GM12878 (cell line): ENCODE results near the gene ZMYND10. TPM values are rescaled to one million over a fixed set of nuclear protein-coding genes. Genes with fewer than 3 reads are reported as not detected.

Experiments used
- BCL3 ChIP-seq: IDR thresholded peaks from 2 replicates; pipeline ENCODE4 v1.6.1; 2011; ENCODE audit warnings: borderline replicate concordance, low read depth, mild to moderate bottlenecking, moderate library complexity, low read length; ENCODE audit not compliant: insufficient read depth, poor library complexity, severe bottlenecking
- BCLAF1 ChIP-seq: fragments of 450-650 bp; IDR thresholded peaks from 2 replicates; pipeline ENCODE4 v1.6.1; 2017; ENCODE audit warnings: antibody characterized with exemption, mild to moderate bottlenecking, moderate library complexity
- CEBPZ ChIP-seq: fragments of 150-350 bp; IDR thresholded peaks from 2 replicates; pipeline ENCODE4 v1.6.1; 2016; ENCODE audit warnings: low read depth, low read length
- EGR1 ChIP-seq, 2 experiments: IDR thresholded peaks; 1 replicate in 1 of 2; 2 replicates in 1 of 2; pipeline ENCODE4 v1.6.1; 2011 to 2012; ENCODE audit warnings: low read depth in 2 of 2, low read length in 2 of 2, borderline replicate concordance in 1 of 2, mild to moderate bottlenecking in 1 of 2, moderate library complexity in 1 of 2
- EP300 ChIP-seq, 2 experiments: fragments of 150-350 bp in 1 of 2; IDR thresholded peaks; 2 replicates each; pipeline ENCODE4 v1.6.1; 2011 to 2012; ENCODE audit warnings: low read depth in 2 of 2, low read length in 2 of 2, borderline replicate concordance in 1 of 2, improper control_type of control experiment in 1 of 2, inconsistent platforms in 1 of 2; ENCODE audit not compliant: control insufficient read depth in 1 of 2
- GATAD2B ChIP-seq: fragments of 450-650 bp; conservative IDR thresholded peaks from 2 replicates; pipeline ENCODE4 v1.6.1; 2017; ENCODE audit warnings: low read depth, mild to moderate bottlenecking, moderate library complexity
- HCFC1 ChIP-seq: fragments of 150-350 bp; IDR thresholded peaks from 2 replicates; pipeline ENCODE4 v1.6.1; 2014; ENCODE audit warnings: low read length
- HDAC6 ChIP-seq: fragments of 200-600 bp; sonication (generic); IDR thresholded peaks from one replicate; pipeline ENCODE4 v1.8.0; 2017; ENCODE audit warnings: antibody characterized with exemption; ENCODE audit not compliant: unreplicated experiment
- MEF2A ChIP-seq: IDR thresholded peaks from 2 replicates; pipeline ENCODE4 v1.6.1; 2011; ENCODE audit warnings: low read depth, mild to moderate bottlenecking, low read length, moderate library complexity; ENCODE audit not compliant: insufficient read depth
- MYC ChIP-seq: IDR thresholded peaks from 2 replicates; pipeline ENCODE4 v1.6.1; 2011; ENCODE audit warnings: mild to moderate bottlenecking, low read length, moderate library complexity, inconsistent platforms; ENCODE audit not compliant: insufficient read depth, insufficient replicate concordance, insufficient read length, severe bottlenecking
- RELA ChIP-seq: fragments of 450-650 bp; IDR thresholded peaks from 2 replicates; pipeline ENCODE4 v1.8.0; 2014; ENCODE audit warnings: borderline replicate concordance; ENCODE audit not compliant: partially characterized antibody
- SKIL ChIP-seq: fragments of 450-650 bp; IDR thresholded peaks from 2 replicates; pipeline ENCODE4 v1.6.1; 2017; ENCODE audit warnings: mild to moderate bottlenecking, low read depth, inconsistent platforms; ENCODE audit not compliant: poor library complexity, severe bottlenecking
- TBL1XR1 ChIP-seq: IDR thresholded peaks from 2 replicates; pipeline ENCODE4 v1.6.1; 2012; ENCODE audit warnings: low read depth, low read length, improper control_type of control experiment
- TCF3 ChIP-seq: IDR thresholded peaks from 2 replicates; pipeline ENCODE4 v1.6.1; 2012; ENCODE audit warnings: low read depth, mild to moderate bottlenecking, low read length, borderline replicate concordance; ENCODE audit not compliant: insufficient read depth
- polyA plus RNA-seq, 11 experiments: library from polyadenylated mRNA; depleted of rRNA in 4 of 11; unstranded in 6 of 11; stranded (reverse) in 5 of 11; fragments of >200 nt; fragmentation: Nextera tagmentation in 4 of 11; fragmentation: Illumina TruSeq in 1 of 11; extraction: Ambion mirVana in 4 of 11; extraction: Trizol in 1 of 11; gene quantifications; 1 replicate in 1 of 11; 2 replicates in 10 of 11; pipeline versions ENCODE4 v1.2.1 to v1.2.3, GENCODE V29; 2011 to 2016; ENCODE audit warnings: inconsistent platforms in 2 of 11, missing spikeins in 2 of 11, low read depth in 1 of 11
- total RNA-seq, 4 experiments: library from RNA; depleted of rRNA in 3 of 4; stranded (reverse); fragments of >200 nt in 3 of 4; fragmentation: Illumina TruSeq in 1 of 4; extraction: Trizol in 1 of 4; gene quantifications; 2 replicates each; pipeline versions ENCODE4 v1.2.1 to v1.2.3, GENCODE V29; 2013 to 2021

The ZMYND10 gene
- total and polyA plus RNA-seq, 10 of the 15 experiments (the other 5 are each of a cell fraction or from before 2014, with no cell fraction given): 0.11 to 1.0 (median 0.37) TPM

- no peak for TF ChIP-seq BCLAF1
- TF ChIP-seq TCF3: no peak
- no peak for TF ChIP-seq EP300 (IDR thresholded peaks at IDR 0.05; ENCODE audit: borderline replicate concordance in 1 of 2, control insufficient read depth in 1 of 2, low read depth in 2 of 2, low read length in 2 of 2)
- no peak for TF ChIP-seq CEBPZ
- no peak for TF ChIP-seq HDAC6
- no peak for TF ChIP-seq HCFC1
- no peak for TF ChIP-seq MYC
- no peak for TF ChIP-seq SKIL
- TF ChIP-seq TBL1XR1: no peak
- TF ChIP-seq BCL3: no peak
- no peak for TF ChIP-seq MEF2A
- no peak for TF ChIP-seq EGR1 (IDR thresholded peaks at IDR 0.05; ENCODE audit: borderline replicate concordance in 1 of 2, low read depth in 2 of 2, low read length in 2 of 2)
- TF ChIP-seq RELA: no peak
- no peak for TF ChIP-seq GATAD2B
Measured at GRCh38 chr3:50323092-50323600, 22.4 kb downstream of the ZMYND10 start (continued).
